LNCAP (cell line): ENCODE results near the gene TMEM132C.

ENCODE experiments used
- CTCF ChIP-seq: fragments of 450-650 bp; IDR thresholded peaks from 2 replicates; pipeline ENCODE4 v1.5.1; 2017; ENCODE audit warnings: mild to moderate bottlenecking

TMEM132C gene

GRCh38 chr12:128314611-128315010 is 47.6 kb downstream of the TMEM132C start:
- no peak for TF ChIP-seq CTCF

- no peak for TF ChIP-seq CTCF
Observed at GRCh38 chr12:128316078-128316477, 49.1 kb downstream of the TMEM132C start.

- no peak for TF ChIP-seq CTCF
Observed at GRCh38 chr12:128316973-128317526, 50.1 kb downstream of the TMEM132C start.

- no peak for TF ChIP-seq CTCF
Observed at GRCh38 chr12:128318341-128318740, 51.4 kb downstream of the TMEM132C start.

GRCh38 chr12:128318946-128319345 is 52.0 kb downstream of the TMEM132C start:
- no peak for TF ChIP-seq CTCF

- no peak for TF ChIP-seq CTCF
Observed at GRCh38 chr12:128322341-128322740, 55.4 kb downstream of the TMEM132C start.

GRCh38 chr12:128323145-128323920 is 56.4 kb downstream of the TMEM132C start:
- TF ChIP-seq CTCF = no peak
